Activated CD4-positive, alpha-beta T cell treated with anti-CD3 and anti-CD28 coated beads for 24 hours (primary cell): Measurements from ENCODE around the gene DCDC2.
"Not testable (repeated sequence)": the region's sequence is repeated elsewhere in the genome, so short reads cannot be mapped to it uniquely, and the experiment has no call there.

Experiments used
- DNase-seq, 2 donors: peaks; one replicate each; pipeline ENCODE4 v3.0.0-alpha.2; 2020; ENCODE audit warnings: low read depth in 2 of 2

DCDC2 gene

GRCh38 chr6:24357336-24358218 is at the start of gene DCDC2:
DCDC2 (minus strand) TSS chr6:24358059; CDS start chr6:24357750, 309 bp downstream.
- DNase-seq, result no peak

DNA sequence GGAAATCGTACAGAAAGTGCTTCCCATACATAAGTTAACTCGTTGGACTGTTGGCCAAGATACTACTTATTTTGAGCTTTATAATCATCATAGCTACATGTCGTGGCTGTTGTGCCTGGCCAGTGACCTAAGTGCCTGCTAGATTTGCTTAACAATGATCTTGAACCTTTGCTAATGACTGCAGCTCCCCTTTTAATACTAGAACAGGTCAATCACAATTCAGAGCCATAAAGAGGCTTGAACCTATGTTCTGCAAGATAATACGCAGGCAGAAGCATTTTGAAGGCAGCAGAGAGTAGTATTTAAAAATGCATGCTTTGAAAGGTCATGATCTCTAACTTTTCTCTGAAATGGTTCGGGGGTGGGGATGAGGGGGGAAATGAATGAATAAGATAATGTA is 47.4 kb upstream of the DCDC2 start:
- DNase-seq, result no peak

GRCh38 chr6:24403501-24403824 is 45.6 kb upstream of the DCDC2 start:
- no peak for DNase-seq

GRCh38 chr6:24402697-24403500 is 45.0 kb upstream of the DCDC2 start, which contains the start of gene MRS2:
MRS2 (plus strand) TSS chr6:24402936; CDS start chr6:24403047, 111 bp downstream.
- DNase-seq, result peak; percentile 62 to 64

GRCh38 chr6:24401458-24401857 is 43.6 kb upstream of the DCDC2 start:
- no peak for DNase-seq

DNA sequence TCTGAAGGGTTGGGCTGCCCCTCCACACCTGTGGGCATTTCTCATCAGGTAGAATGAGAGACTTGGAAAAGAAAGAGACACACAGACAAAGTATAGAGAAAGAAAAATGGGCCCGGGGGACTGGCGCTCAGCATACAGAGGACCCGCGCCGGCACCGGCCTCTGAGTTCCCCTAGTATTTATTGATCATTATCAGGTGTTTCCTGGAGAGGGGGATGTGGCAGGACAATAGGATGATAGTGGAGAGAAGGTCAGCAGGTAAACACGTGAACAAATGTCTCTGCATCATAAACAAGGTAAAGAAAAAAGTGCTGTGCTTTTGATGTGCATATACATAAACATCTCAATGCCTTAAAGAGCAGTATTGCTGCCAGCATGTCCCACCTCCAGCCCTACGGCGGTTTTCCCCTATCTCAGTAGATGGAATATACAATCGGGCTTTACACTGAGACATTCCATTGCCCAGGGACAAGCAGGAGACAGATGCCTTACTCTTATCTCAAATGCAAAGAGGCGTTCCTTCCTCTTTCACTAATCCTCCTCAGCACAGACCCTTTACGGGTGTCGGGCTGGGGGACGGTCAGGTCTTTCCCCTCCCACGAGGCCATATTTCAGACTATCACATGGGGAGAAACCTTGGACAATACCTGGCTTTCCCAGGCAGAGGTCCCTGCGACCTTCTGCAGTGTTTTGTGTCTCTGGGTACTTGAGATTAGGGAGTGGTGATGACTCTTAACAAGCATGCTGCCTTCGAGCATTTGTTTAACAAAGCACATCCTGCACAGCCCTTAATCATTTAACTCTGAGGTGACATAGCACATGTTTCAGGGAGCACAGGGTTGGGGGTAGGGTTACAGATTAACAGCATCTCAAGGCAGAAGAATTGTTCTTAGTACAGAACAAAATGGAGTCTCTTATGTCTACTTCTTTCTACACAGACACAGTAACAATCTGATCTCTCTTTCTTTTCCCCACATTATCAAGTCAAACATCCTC is 42.5 kb upstream of the DCDC2 start:
- DNase-seq, result not testable (repeated sequence)

- DNase-seq, result no peak
Measured at GRCh38 chr6:24397631-24398030, 39.8 kb upstream of the DCDC2 start.

- no peak for DNase-seq
Measured at GRCh38 chr6:24396824-24397223, 39.0 kb upstream of the DCDC2 start.

DNA sequence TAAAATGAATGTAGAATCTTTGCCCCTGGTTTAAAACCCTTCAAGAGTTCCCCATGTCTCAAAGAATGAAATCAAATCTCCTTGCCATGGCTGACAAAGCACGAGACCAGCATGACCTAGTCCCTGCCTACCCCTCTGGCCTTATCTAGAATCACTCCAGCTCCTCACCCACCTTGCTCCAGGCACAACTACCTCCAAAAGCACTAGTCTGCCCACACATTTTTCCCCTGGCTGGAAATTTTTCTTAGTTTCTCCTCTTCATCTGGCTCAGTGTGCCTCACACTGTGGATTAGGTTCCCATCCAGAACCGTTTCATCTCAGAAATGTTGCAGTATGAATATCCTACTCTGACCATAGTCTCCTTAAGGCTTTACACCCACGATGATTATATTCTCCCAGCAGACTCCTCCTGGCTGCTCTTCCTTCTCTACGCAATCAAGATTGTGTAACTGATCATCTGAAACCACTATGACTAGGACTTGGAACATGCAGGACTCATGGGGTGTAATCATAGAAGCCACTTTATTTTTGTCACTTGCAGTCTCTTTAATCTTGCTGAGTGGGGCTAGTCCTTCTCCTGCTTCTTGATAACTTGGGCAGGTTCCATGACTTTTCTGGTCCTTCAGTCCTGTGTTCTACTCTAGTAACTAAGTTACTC is 37.0 kb upstream of the DCDC2 start:
- DNase-seq, result no peak

GRCh38 chr6:24394061-24394779 is 36.4 kb upstream of the DCDC2 start:
- DNase-seq, result no peak

DNA sequence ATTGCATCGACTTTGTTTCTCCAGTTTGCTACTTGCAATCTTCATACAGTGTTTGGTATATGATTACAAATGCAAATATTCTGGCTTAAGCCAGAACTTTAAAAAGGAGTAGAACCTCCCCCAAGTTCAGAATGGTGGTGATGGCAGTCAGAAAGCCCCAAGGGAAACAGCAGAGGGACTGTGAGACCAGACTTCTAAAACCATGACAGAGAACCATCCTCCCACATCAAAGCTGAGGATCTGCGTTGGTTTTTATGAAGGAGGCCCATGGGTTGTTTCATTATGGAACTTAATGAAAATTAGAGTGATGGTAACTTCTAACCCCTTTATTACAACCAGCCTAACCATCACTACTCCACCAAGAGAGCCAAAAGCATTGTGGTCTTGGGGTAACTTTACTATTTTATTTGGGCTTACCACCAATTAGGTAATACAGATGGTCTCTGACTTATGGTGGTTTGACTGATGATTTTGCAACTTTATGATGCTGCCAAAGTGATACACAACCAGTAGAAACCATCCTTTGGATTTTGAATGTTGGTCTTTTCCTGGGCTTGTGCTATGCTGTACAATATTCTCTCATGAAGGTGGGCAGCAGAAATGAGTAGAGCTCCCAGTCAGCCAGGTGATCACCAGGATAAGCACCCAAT is 34.0 kb upstream of the DCDC2 start:
- no peak for DNase-seq

DNA sequence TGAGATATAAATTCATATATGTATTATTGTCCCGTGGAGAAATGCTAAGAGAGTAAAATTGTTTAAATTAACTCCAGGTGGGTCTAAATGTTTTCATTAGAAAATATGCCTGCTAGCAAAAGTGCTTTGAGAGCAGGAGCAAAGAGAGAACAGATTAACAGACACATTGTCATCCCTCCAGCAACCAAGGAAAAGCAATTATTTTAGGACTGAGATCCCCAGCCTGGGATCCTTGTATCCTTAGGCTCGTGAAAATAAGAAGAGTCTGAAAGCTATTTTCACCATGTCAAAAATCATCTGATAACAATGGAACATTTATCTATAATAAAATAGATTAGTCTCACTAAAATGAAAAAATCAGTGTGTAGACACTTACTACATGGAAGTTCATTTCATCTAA is 33.3 kb upstream of the DCDC2 start:
- no peak for DNase-seq

DNA sequence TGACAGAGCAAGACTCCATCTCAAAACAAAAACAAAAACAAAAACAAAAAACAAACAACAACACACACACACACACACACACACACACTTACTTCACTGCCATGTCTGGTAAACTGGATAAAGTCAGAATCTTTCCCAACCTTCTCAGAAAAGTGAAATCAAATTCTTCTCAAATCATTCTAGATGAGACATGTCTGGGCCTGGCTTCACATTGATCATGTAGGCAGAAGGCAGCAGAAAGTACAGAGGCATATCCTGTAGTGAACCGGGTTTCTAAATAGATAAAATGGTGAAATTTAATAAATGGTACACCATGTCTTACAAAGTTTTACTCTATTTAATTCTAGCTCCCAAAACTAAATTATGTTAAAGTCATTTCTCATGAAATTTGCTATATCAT is 30.0 kb upstream of the DCDC2 start:
- DNase-seq, result no peak

GRCh38 chr6:24385536-24386269 is 27.8 kb upstream of the DCDC2 start:
- no peak for DNase-seq

GRCh38 chr6:24384369-24385130 is 26.7 kb upstream of the DCDC2 start:
- DNase-seq, result not testable (repeated sequence)

GRCh38 chr6:24382891-24383494 is 25.1 kb upstream of the DCDC2 start:
- not testable (repeated sequence) for DNase-seq

DNA sequence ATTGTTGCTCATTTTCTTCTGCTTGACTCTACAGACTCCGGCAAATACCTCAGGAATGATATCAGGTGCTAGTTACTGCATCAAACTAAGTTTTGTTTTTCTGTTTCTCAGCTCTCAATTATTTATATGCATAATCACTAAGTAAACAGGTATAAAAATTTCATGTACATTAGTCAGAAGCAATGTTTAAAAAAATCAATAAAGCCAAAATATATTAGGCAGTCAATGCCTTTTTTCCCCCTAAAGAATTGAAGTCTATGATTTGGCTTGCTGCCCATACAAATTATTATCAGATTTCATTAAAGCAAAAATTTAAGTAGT is 24.3 kb upstream of the DCDC2 start:
- DNase-seq, result no peak
